Neural cell (in vitro differentiated cells): ENCODE data around the gene CCDC136.

Experiments
- EP300 ChIP-seq: fragments of 450-650 bp; conservative IDR thresholded peaks from 2 replicates; pipeline ENCODE4 v1.6.1; 2014; ENCODE audit warnings: antibody characterized with exemption, mild to moderate bottlenecking, moderate library complexity; ENCODE audit not compliant: poor library complexity, severe bottlenecking
- EZH2 ChIP-seq: fragments of 200-600, 300-800 bp; shearing (Covaris generic), sonication (generic); IDR thresholded peaks from 2 replicates; pipeline ENCODE4 v1.6.1; 2014; ENCODE audit warnings: antibody characterized with exemption, low read length, borderline replicate concordance, mild to moderate bottlenecking; ENCODE audit not compliant: insufficient read depth, poor library complexity, severe bottlenecking
- RAD21 ChIP-seq: fragments of 450-650 bp; conservative IDR thresholded peaks from 2 replicates; pipeline ENCODE4 v1.6.1; 2014; ENCODE audit warnings: antibody characterized with exemption, mild to moderate bottlenecking, moderate library complexity
- TF ChIP-seq, protein P1 (sequence below): fragments of 450-650 bp; IDR thresholded peaks from 2 replicates; pipeline ENCODE4 v1.5.1; 2014; ENCODE audit warnings: antibody characterized with exemption, mild to moderate bottlenecking, moderate library complexity; ENCODE audit not compliant: poor library complexity, severe bottlenecking
- TF ChIP-seq, protein P2 (sequence below): IDR thresholded peaks from 2 replicates; pipeline ENCODE4 v1.6.1; 2012; ENCODE audit warnings: borderline replicate concordance

DNA sequence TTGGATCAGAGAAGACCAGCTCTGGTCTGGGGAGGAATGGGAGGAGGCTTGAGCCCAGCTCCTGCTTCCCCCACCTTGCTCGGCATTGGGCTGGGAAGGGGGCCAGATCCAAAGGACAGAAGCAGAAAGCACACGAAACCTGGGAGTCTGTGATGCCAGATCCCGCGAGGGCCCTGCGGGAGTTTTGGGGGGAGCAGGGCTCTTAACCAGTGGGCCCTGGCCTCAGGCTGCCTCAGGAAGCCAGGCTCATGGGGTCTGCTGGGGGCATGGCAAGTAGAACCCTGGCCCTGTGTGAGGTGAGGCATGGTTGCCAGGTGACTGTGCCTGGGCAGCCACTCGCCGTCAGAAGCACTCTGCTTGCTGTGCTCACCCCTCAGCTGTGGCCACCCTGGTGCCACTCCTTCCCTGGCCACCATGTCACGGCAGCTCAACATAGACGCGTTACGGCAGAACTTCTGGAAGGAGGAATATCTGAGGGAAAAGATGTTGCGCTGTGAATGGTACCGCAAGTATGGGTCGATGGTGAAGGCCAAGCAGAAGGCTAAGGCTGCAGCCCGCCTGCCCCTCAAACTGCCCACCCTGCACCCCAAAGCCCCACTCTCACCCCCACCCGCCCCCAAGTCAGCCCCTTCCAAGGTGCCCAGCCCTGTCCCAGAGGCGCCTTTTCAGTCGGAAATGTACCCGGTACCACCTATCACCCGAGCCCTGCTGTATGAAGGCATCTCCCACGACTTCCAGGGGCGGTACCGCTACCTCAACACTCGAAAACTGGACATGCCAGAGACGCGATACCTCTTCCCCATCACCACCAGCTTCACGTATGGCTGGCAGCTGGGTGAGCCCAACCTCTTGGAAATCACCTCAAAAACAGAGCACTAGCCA lies 74.5 kb downstream of the CCDC136 start:
- TF ChIP-seq, protein P1, sequence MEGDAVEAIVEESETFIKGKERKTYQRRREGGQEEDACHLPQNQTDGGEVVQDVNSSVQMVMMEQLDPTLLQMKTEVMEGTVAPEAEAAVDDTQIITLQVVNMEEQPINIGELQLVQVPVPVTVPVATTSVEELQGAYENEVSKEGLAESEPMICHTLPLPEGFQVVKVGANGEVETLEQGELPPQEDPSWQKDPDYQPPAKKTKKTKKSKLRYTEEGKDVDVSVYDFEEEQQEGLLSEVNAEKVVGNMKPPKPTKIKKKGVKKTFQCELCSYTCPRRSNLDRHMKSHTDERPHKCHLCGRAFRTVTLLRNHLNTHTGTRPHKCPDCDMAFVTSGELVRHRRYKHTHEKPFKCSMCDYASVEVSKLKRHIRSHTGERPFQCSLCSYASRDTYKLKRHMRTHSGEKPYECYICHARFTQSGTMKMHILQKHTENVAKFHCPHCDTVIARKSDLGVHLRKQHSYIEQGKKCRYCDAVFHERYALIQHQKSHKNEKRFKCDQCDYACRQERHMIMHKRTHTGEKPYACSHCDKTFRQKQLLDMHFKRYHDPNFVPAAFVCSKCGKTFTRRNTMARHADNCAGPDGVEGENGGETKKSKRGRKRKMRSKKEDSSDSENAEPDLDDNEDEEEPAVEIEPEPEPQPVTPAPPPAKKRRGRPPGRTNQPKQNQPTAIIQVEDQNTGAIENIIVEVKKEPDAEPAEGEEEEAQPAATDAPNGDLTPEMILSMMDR, result no peak
- TF ChIP-seq EZH2, result no peak
- TF ChIP-seq, protein P2, sequence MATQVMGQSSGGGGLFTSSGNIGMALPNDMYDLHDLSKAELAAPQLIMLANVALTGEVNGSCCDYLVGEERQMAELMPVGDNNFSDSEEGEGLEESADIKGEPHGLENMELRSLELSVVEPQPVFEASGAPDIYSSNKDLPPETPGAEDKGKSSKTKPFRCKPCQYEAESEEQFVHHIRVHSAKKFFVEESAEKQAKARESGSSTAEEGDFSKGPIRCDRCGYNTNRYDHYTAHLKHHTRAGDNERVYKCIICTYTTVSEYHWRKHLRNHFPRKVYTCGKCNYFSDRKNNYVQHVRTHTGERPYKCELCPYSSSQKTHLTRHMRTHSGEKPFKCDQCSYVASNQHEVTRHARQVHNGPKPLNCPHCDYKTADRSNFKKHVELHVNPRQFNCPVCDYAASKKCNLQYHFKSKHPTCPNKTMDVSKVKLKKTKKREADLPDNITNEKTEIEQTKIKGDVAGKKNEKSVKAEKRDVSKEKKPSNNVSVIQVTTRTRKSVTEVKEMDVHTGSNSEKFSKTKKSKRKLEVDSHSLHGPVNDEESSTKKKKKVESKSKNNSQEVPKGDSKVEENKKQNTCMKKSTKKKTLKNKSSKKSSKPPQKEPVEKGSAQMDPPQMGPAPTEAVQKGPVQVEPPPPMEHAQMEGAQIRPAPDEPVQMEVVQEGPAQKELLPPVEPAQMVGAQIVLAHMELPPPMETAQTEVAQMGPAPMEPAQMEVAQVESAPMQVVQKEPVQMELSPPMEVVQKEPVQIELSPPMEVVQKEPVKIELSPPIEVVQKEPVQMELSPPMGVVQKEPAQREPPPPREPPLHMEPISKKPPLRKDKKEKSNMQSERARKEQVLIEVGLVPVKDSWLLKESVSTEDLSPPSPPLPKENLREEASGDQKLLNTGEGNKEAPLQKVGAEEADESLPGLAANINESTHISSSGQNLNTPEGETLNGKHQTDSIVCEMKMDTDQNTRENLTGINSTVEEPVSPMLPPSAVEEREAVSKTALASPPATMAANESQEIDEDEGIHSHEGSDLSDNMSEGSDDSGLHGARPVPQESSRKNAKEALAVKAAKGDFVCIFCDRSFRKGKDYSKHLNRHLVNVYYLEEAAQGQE, result no peak
- TF ChIP-seq RAD21, result no peak
- no peak for TF ChIP-seq EP300
